ENCODE results near the gene VWA7. TPM values are rescaled to one million over a fixed set of nuclear protein-coding genes. Genes with fewer than 3 reads are reported as not detected.
A peak's percentile ranks its signal among the peaks of the same experiment; 100 is the strongest.
"Not testable (repeated sequence)": the region's sequence is repeated elsewhere in the genome, so short reads cannot be mapped to it uniquely, and the experiment has no call there.

Gene VWA7
- total RNA-seq, 1 donor from 2014 or later, result 0.54 TPM

DNA sequence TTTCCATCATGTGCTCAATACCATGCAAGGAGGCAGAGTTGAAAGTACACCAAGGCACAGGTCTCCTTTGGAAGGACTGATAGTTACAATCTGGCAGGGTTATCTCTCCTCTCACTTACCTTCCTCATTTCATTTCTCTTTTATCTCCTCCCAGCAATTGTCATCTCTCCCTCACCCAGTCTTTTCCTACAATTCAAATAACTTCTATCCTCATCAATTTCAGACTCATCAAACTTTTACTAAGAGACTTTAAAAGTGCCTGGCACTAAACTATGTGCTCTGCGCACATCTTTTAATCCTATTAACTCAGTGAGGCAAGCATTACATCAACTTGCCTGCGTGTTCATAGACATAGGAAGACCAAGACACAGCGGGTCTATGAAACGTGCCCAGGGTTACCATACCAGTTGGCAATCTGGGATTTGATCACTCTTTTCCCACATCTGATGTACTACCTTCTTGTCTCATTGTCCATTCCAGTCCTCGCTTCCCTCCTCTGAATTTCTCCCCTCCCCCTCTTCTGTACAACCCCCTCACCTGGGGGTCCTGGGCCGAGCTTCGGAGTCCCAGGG lies 17.3 kb upstream of the VWA7 start:
- Histone ChIP-seq H3K27ac (ENCODE audit: low read depth, low read length) (peak overlapping the region; percentile 94), H3K4me2 (ENCODE audit: low read length) (peak overlapping the region; percentile 89), H3K4me1 (ENCODE audit: insufficient read depth, low read length) (peaks cover 21% of the 10 kb centered on the region), H4K20me1 (ENCODE audit: insufficient read depth, low read length) (peaks cover 11% of the 10 kb centered on the region), H3K4me3 (ENCODE audit: insufficient read depth, low read depth, low read length) (peak overlapping the region; percentile 79), H3K36me3 (ENCODE audit: insufficient read depth, low read length) (peaks cover 19% of the 10 kb centered on the region), H3K9me3 (ENCODE audit: insufficient read depth, low read depth, low read length) (no peaks in the 10 kb centered on the region), H3K27me3 (ENCODE audit: insufficient read depth, low read length) (no peaks in the 10 kb centered on the region), H3K9ac (ENCODE audit: low read length) (peak overlapping the region; percentile 94), H2AFZ (ENCODE audit: low read depth, low read length) (no peak overlapping the region), H3K79me2 (ENCODE audit: insufficient read depth, low read length) (peaks cover 44% of the 10 kb centered on the region)
- DNase-seq (ENCODE audit: low read depth) (no peak), FAIRE-seq (no peak)
- Mint-ChIP-seq H3K4me3 (ENCODE audit: unreplicated experiment) (peak overlapping the region; percentile 99), H3K27ac (ENCODE audit: unreplicated experiment) (peak overlapping the region; percentile 68), H3K27me3 (ENCODE audit: low read depth, unreplicated experiment) (no peaks in the 10 kb centered on the region), H3K36me3 (ENCODE audit: low read depth, unreplicated experiment) (peaks cover 10% of the 10 kb centered on the region), H3K9me3 (ENCODE audit: unreplicated experiment) (no peaks in the 10 kb centered on the region), H3K4me1 (ENCODE audit: low read depth, unreplicated experiment) (peaks cover 11% of the 10 kb centered on the region)
- TF ChIP-seq, protein P1, sequence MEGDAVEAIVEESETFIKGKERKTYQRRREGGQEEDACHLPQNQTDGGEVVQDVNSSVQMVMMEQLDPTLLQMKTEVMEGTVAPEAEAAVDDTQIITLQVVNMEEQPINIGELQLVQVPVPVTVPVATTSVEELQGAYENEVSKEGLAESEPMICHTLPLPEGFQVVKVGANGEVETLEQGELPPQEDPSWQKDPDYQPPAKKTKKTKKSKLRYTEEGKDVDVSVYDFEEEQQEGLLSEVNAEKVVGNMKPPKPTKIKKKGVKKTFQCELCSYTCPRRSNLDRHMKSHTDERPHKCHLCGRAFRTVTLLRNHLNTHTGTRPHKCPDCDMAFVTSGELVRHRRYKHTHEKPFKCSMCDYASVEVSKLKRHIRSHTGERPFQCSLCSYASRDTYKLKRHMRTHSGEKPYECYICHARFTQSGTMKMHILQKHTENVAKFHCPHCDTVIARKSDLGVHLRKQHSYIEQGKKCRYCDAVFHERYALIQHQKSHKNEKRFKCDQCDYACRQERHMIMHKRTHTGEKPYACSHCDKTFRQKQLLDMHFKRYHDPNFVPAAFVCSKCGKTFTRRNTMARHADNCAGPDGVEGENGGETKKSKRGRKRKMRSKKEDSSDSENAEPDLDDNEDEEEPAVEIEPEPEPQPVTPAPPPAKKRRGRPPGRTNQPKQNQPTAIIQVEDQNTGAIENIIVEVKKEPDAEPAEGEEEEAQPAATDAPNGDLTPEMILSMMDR (IDR thresholded peaks at IDR 0.05; ENCODE audit: insufficient read depth, low read depth, low read length), result no peak
- TF ChIP-seq EZH2 (IDR thresholded peaks at IDR 0.05; ENCODE audit: insufficient read depth, low read length), result no peak

GRCh38 chr6:31793927-31794245 lies 16.8 kb upstream of the VWA7 start:
- Histone ChIP-seq H3K36me3 (ENCODE audit: insufficient read depth, low read length) (peaks cover 22% of the 10 kb centered on the region), H3K79me2 (ENCODE audit: insufficient read depth, low read length) (peaks cover 47% of the 10 kb centered on the region), H4K20me1 (ENCODE audit: insufficient read depth, low read length) (peaks cover 11% of the 10 kb centered on the region), H3K27ac (ENCODE audit: low read depth, low read length) (peak overlapping the region; percentile 94), H3K9ac (ENCODE audit: low read length) (peak overlapping the region; percentile 94), H3K4me2 (ENCODE audit: low read length) (peak overlapping the region; percentile 89), H3K4me3 (ENCODE audit: insufficient read depth, low read depth, low read length) (peak overlapping the region; percentile 79), H3K4me1 (ENCODE audit: insufficient read depth, low read length) (peaks cover 21% of the 10 kb centered on the region)
- not testable (repeated sequence) for H3K27me3 ChIP-seq (ENCODE audit: insufficient read depth, low read length); DNase-seq (ENCODE audit: low read depth); H3K9me3 Mint-ChIP-seq (ENCODE audit: unreplicated experiment); H3K27me3 Mint-ChIP-seq (ENCODE audit: low read depth, unreplicated experiment); H3K27ac Mint-ChIP-seq (ENCODE audit: unreplicated experiment); H3K36me3 Mint-ChIP-seq (ENCODE audit: low read depth, unreplicated experiment); H2AFZ ChIP-seq (ENCODE audit: low read depth, low read length); FAIRE-seq; H3K9me3 ChIP-seq (ENCODE audit: insufficient read depth, low read depth, low read length)
- H3K4me1 Mint-ChIP-seq (ENCODE audit: low read depth, unreplicated experiment), result peaks cover 11% of the 10 kb centered on the region
- peak overlapping the region; percentile 99 for H3K4me3 Mint-ChIP-seq (ENCODE audit: unreplicated experiment)

DNA sequence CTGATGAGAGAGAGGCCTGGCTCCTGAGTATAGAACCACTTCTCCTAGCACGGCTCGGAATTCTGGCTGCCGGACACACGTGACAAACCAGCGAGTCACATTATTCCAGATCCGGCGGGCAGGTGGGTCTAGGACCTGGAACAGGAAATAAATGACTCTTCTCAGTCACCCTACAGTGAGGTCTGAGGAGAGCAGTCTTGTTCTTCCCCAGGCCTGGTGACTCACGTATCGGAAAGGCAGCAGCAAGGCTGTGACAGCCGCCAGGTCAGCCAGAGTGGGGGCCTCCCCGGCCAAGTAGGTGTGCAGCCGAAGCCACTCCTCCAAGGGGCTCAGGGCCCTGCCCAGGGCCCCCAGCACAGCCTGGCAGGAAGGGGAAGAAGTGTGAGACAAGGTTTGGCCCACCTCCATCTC lies 15.6 kb upstream of the VWA7 start:
- TF ChIP-seq, protein P1 (IDR thresholded peaks at IDR 0.05; ENCODE audit: insufficient read depth, low read depth, low read length), result no peak
- no peak for TF ChIP-seq EZH2 (IDR thresholded peaks at IDR 0.05; ENCODE audit: insufficient read depth, low read length)
- H3K9me3 Mint-ChIP-seq (ENCODE audit: unreplicated experiment), result no peaks in the 10 kb centered on the region
- H3K4me1 ChIP-seq (ENCODE audit: insufficient read depth, low read length), result peaks cover 21% of the 10 kb centered on the region
- H3K27ac ChIP-seq (ENCODE audit: low read depth, low read length), result peak overlapping the region; percentile 52
- peak overlapping the region; percentile 20 for H3K4me3 Mint-ChIP-seq (ENCODE audit: unreplicated experiment)
- no peak for FAIRE-seq
- peak overlapping the region; percentile 20 for H3K9ac ChIP-seq (ENCODE audit: low read length)
- peak overlapping the region; percentile 48 for H3K27ac Mint-ChIP-seq (ENCODE audit: unreplicated experiment)
- H3K27me3 ChIP-seq (ENCODE audit: insufficient read depth, low read length), result no peaks in the 10 kb centered on the region
- H3K27me3 Mint-ChIP-seq (ENCODE audit: low read depth, unreplicated experiment), result no peaks in the 10 kb centered on the region
- H3K36me3 ChIP-seq (ENCODE audit: insufficient read depth, low read length), result peaks cover 24% of the 10 kb centered on the region
- no peak overlapping the region for H2AFZ ChIP-seq (ENCODE audit: low read depth, low read length)
- peaks cover 47% of the 10 kb centered on the region for H3K79me2 ChIP-seq (ENCODE audit: insufficient read depth, low read length)
- H3K36me3 Mint-ChIP-seq (ENCODE audit: low read depth, unreplicated experiment), result peaks cover 10% of the 10 kb centered on the region
- H3K4me1 Mint-ChIP-seq (ENCODE audit: low read depth, unreplicated experiment), result peaks cover 11% of the 10 kb centered on the region
- no peaks in the 10 kb centered on the region for H3K9me3 ChIP-seq (ENCODE audit: insufficient read depth, low read depth, low read length)
- H3K4me3 ChIP-seq (ENCODE audit: insufficient read depth, low read depth, low read length), result peak overlapping the region; percentile 1
- peaks cover 11% of the 10 kb centered on the region for H4K20me1 ChIP-seq (ENCODE audit: insufficient read depth, low read length)
- H3K4me2 ChIP-seq (ENCODE audit: low read length), result peak overlapping the region; percentile 89
- peak; percentile 52 for DNase-seq (ENCODE audit: low read depth)
